Renal cortical epithelial cell (primary cell): Measurements from ENCODE around the gene CXCL1. TPM values are rescaled to one million over a fixed set of nuclear protein-coding genes. Genes with fewer than 3 reads are reported as not detected.
A peak's percentile ranks its signal among the peaks of the same experiment; 100 is the strongest.

ENCODE experiments used
- DNase-seq: peaks from one replicate; pipeline ENCODE4 v3.0.0-alpha.2; 2011; ENCODE audit warnings: low read depth
- total RNA-seq: library from RNA; depleted of rRNA; stranded (reverse); fragments of >200 nt; gene quantifications from 2 replicates; pipeline ENCODE4 v1.2.3, GENCODE V29; 2014

CXCL1 gene
- total RNA-seq, 1 donor from 2014 or later: 194 TPM

GRCh38 chr4:73916172-73916925 is 47.2 kb downstream of the CXCL1 start:
- DNase-seq: peak; percentile 68

- DNase-seq: peak; percentile 100
Measured at GRCh38 chr4:73917081-73917501, 47.9 kb downstream of the CXCL1 start.

GRCh38 chr4:73918058-73918457 is 48.9 kb downstream of the CXCL1 start:
- peak; percentile 40 for DNase-seq

GRCh38 chr4:73919691-73920090 is 50.5 kb downstream of the CXCL1 start:
- DNase-seq: peak; percentile 57

Other genes starting within 250 kb of the CXCL1 start
- gene RASSF6, start 249.0 kb upstream of the CXCL1 start, total RNA-seq: 8.3 and 10.6 TPM in 2 replicates
- 110 and 1,468 TPM in 2 replicates for gene CXCL8, start 128.8 kb upstream of the CXCL1 start, total RNA-seq
- gene CXCL6, start 32.7 kb upstream of the CXCL1 start, total RNA-seq: 139 and 159 TPM in 2 replicates
- gene PF4V1, start 16.1 kb upstream of the CXCL1 start, total RNA-seq: 10.8 and 13.5 TPM in 2 replicates
- gene PF4, start 112.6 kb downstream of the CXCL1 start, total RNA-seq: 0.60 and 0.87 TPM in 2 replicates
- 1.6 TPM in 1 of 2 replicates, not detected in the other for gene PPBP, start 118.8 kb downstream of the CXCL1 start, total RNA-seq
- 42.3 and 210 TPM in 2 replicates for gene CXCL5, start 129.3 kb downstream of the CXCL1 start, total RNA-seq
- gene CXCL3, start 169.3 kb downstream of the CXCL1 start, total RNA-seq: 5.0 and 17.7 TPM in 2 replicates
- 14.9 and 34.7 TPM in 2 replicates for gene CXCL2, start 229.8 kb downstream of the CXCL1 start, total RNA-seq